GM23338 (cell line): ENCODE data around the gene GALNT11. TPM values are rescaled to one million over a fixed set of nuclear protein-coding genes. Genes with fewer than 3 reads are reported as not detected.

Experiments used
- ATAC-seq: fragments of 200-7000 bp; cut with Tn5 transposase; 3 replicates; pipeline ENCODE4 v1.9.1; 2020
- DNase-seq: peaks from one replicate; pipeline ENCODE4 v3.0.0-alpha.2; 2015; ENCODE audit warnings: low spot score
- H2AFZ ChIP-seq: fragments of 200-600 bp; sonication (generic); 2 replicates; pipeline ENCODE4 v1.8.0; 2016; ENCODE audit warnings: antibody characterized with exemption, mild to moderate bottlenecking, moderate library complexity
- H3F3A ChIP-seq: fragments of 200-600 bp; sonication (generic); replicated peaks from 2 replicates; pipeline ENCODE4 v1.8.0; 2017; ENCODE audit warnings: antibody characterized with exemption, mixed run types, low read depth
- H3K27ac ChIP-seq: fragments of 200-600 bp; sonication (generic); 2 replicates; pipeline ENCODE4 v1.6.1; 2016; ENCODE audit warnings: low read depth
- H3K27me3 ChIP-seq: fragments of 200-600 bp; sonication (generic); 2 replicates; pipeline ENCODE4 v1.8.0; 2016; ENCODE audit warnings: mild to moderate bottlenecking, mixed run types, moderate library complexity; ENCODE audit not compliant: insufficient read depth
- H3K36me3 ChIP-seq: fragments of 200-600 bp; sonication (generic); 2 replicates; pipeline ENCODE4 v1.8.0; 2016; ENCODE audit warnings: mild to moderate bottlenecking; ENCODE audit not compliant: insufficient read depth
- H3K4me1 ChIP-seq: fragments of 200-600 bp; sonication (generic); 2 replicates; pipeline ENCODE4 v1.8.0; 2016; ENCODE audit warnings: mild to moderate bottlenecking, moderate library complexity; ENCODE audit not compliant: insufficient read depth
- H3K4me2 ChIP-seq: fragments of 200-600 bp; sonication (generic); 2 replicates; pipeline ENCODE4 v1.7.1; 2017; ENCODE audit warnings: mixed run types
- H3K4me3 ChIP-seq: fragments of 200-600 bp; sonication (generic); 2 replicates; pipeline ENCODE4 v1.6.1; 2016; ENCODE audit warnings: mixed run types
- H3K79me2 ChIP-seq: fragments of 200-600 bp; sonication (generic); replicated peaks from 2 replicates; pipeline ENCODE4 v1.8.0; 2017; ENCODE audit warnings: mild to moderate bottlenecking; ENCODE audit not compliant: insufficient read depth
- H3K9me2 ChIP-seq: fragments of 200-600 bp; sonication (generic); 2 replicates; pipeline ENCODE4 v1.8.0; 2017; ENCODE audit not compliant: insufficient read depth
- H4K20me1 ChIP-seq: fragments of 200-600 bp; sonication (generic); replicated peaks from 2 replicates; pipeline ENCODE4 v1.8.0; 2017; ENCODE audit warnings: mild to moderate bottlenecking; ENCODE audit not compliant: insufficient read depth
- H3K27ac Mint-ChIP-seq: 2 replicates; pipeline ENCODE4 v1.8.0; 2020; ENCODE audit warnings: inconsistent platforms, mild to moderate bottlenecking, moderate library complexity, mixed read lengths
- H3K27me3 Mint-ChIP-seq: 3 replicates; pipeline ENCODE4 v1.8.0; 2022; ENCODE audit warnings: low read depth, mild to moderate bottlenecking, moderate library complexity, mixed read lengths, inconsistent platforms; ENCODE audit not compliant: insufficient read depth, poor library complexity
- H3K36me3 Mint-ChIP-seq: 3 replicates; pipeline ENCODE4 v1.8.0; 2021; ENCODE audit warnings: low read depth, mild to moderate bottlenecking, inconsistent platforms, moderate library complexity, mixed read lengths
- H3K4me1 Mint-ChIP-seq: 3 replicates; pipeline ENCODE4 v1.8.0; 2020; ENCODE audit warnings: mild to moderate bottlenecking, inconsistent platforms, mixed read lengths
- H3K4me3 Mint-ChIP-seq: 3 replicates; pipeline ENCODE4 v1.8.0; 2021; ENCODE audit warnings: moderate library complexity, mild to moderate bottlenecking, inconsistent platforms, mixed read lengths
- H3K9me3 Mint-ChIP-seq: 3 replicates; pipeline ENCODE4 v1.8.0; 2020; ENCODE audit warnings: moderate library complexity, mild to moderate bottlenecking, inconsistent platforms, mixed read lengths
- CREB1 ChIP-seq: fragments of 250-450 bp; sonication (Bioruptor Pico); IDR thresholded peaks from 2 replicates; pipeline ENCODE4 v1.5.0; 2020; ENCODE audit warnings: low read depth, mild to moderate bottlenecking, moderate library complexity
- EZH2 ChIP-seq: fragments of 200-600 bp; sonication (generic); IDR thresholded peaks from one replicate; pipeline ENCODE4 v1.8.0; 2017; ENCODE audit warnings: antibody characterized with exemption, mild to moderate bottlenecking, low read depth; ENCODE audit not compliant: unreplicated experiment
- EZH2phosphoT487 ChIP-seq: fragments of 200-600 bp; sonication (generic); IDR thresholded peaks from one replicate; pipeline ENCODE4 v1.8.1; 2018; ENCODE audit warnings: antibody characterized with exemption; ENCODE audit not compliant: unreplicated experiment
- JUNB ChIP-seq: IDR thresholded peaks from one replicate; pipeline ENCODE4 v1.6.1; 2016; ENCODE audit warnings: antibody characterized with exemption; ENCODE audit not compliant: unreplicated experiment
- STAT1 ChIP-seq: IDR thresholded peaks from one replicate; pipeline ENCODE4 v1.6.1; 2016; ENCODE audit warnings: antibody characterized with exemption; ENCODE audit not compliant: unreplicated experiment
- polyA plus RNA-seq: library from polyadenylated mRNA; unstranded; fragments of >200 nt; fragmentation: Nextera tagmentation; extraction: Ambion mirVana; gene quantifications from 2 replicates; pipeline ENCODE4 v1.2.1, GENCODE V29; 2016
- total RNA-seq: library from RNA; depleted of rRNA; stranded (reverse); fragments of >200 nt; shearing (Covaris generic); gene quantifications from 2 replicates; pipeline ENCODE4 v1.2.3, GENCODE V29; 2014
- TF ChIP-seq, protein P1 (sequence below): IDR thresholded peaks from one replicate; pipeline ENCODE4 v1.6.1; 2018; ENCODE audit warnings: antibody characterized with exemption; ENCODE audit not compliant: unreplicated experiment
- TF ChIP-seq, protein P2 (sequence below), 2 experiments: fragments of 200-600 bp in 1 of 2; sonication (generic) in 1 of 2; conservative IDR thresholded peaks; 2 replicates each; pipeline versions ENCODE4 v1.5.1 to v1.6.1; 2016 to 2017; ENCODE audit warnings: antibody characterized with exemption in 2 of 2, low read depth in 2 of 2, mild to moderate bottlenecking in 2 of 2, moderate library complexity in 1 of 2
- TF ChIP-seq, protein P3 (sequence below): IDR thresholded peaks from 2 replicates; pipeline ENCODE4 v1.6.1; 2016; ENCODE audit warnings: antibody characterized with exemption
- TF ChIP-seq, protein P4 (sequence below): fragments of 250-450 bp; sonication (Bioruptor Pico); IDR thresholded peaks from 2 replicates; pipeline ENCODE4 v1.5.0; 2020; ENCODE audit warnings: mild to moderate bottlenecking, moderate library complexity

Gene GALNT11
- total and polyA plus RNA-seq, 2 experiments from 2014 or later = 16.1 to 33.6 TPM

DNA sequence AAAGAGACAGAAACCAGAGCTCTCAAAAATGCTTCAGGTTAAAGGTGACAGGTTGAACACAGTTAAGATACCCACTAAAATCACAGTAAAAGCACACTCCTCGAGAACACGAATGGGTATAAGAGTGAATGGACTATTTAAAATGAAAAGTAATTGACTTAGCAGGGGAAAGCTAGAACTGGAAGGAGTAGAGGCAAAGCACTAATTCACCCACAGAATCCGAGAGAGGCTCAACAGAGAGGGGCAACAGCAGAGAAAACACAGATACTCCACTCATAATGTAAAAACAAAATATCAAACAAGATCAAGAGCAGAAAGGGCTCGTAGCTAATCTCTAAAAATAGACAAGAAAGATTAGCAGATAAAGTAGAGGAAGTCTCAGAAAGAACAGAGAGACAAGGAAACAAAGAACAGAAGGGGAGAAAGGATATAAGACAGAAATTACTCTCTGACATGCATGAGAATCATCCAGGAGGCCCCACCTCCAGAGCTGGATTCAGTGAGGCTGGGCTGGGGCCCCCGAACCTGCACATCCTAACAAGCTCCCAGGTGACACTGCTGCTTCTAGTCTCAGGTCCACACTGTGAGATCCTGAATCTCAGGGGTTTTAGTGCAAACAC, 117.6 kb downstream of the GALNT11 start (continued):
- TF ChIP-seq, protein P1, sequence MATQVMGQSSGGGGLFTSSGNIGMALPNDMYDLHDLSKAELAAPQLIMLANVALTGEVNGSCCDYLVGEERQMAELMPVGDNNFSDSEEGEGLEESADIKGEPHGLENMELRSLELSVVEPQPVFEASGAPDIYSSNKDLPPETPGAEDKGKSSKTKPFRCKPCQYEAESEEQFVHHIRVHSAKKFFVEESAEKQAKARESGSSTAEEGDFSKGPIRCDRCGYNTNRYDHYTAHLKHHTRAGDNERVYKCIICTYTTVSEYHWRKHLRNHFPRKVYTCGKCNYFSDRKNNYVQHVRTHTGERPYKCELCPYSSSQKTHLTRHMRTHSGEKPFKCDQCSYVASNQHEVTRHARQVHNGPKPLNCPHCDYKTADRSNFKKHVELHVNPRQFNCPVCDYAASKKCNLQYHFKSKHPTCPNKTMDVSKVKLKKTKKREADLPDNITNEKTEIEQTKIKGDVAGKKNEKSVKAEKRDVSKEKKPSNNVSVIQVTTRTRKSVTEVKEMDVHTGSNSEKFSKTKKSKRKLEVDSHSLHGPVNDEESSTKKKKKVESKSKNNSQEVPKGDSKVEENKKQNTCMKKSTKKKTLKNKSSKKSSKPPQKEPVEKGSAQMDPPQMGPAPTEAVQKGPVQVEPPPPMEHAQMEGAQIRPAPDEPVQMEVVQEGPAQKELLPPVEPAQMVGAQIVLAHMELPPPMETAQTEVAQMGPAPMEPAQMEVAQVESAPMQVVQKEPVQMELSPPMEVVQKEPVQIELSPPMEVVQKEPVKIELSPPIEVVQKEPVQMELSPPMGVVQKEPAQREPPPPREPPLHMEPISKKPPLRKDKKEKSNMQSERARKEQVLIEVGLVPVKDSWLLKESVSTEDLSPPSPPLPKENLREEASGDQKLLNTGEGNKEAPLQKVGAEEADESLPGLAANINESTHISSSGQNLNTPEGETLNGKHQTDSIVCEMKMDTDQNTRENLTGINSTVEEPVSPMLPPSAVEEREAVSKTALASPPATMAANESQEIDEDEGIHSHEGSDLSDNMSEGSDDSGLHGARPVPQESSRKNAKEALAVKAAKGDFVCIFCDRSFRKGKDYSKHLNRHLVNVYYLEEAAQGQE = no peak
- TF ChIP-seq STAT1 (no peak), CREB1 (CRISPR knock-in tag) (no peak), JUNB (no peak), EZH2 (no peak)
- TF ChIP-seq, protein P2, sequence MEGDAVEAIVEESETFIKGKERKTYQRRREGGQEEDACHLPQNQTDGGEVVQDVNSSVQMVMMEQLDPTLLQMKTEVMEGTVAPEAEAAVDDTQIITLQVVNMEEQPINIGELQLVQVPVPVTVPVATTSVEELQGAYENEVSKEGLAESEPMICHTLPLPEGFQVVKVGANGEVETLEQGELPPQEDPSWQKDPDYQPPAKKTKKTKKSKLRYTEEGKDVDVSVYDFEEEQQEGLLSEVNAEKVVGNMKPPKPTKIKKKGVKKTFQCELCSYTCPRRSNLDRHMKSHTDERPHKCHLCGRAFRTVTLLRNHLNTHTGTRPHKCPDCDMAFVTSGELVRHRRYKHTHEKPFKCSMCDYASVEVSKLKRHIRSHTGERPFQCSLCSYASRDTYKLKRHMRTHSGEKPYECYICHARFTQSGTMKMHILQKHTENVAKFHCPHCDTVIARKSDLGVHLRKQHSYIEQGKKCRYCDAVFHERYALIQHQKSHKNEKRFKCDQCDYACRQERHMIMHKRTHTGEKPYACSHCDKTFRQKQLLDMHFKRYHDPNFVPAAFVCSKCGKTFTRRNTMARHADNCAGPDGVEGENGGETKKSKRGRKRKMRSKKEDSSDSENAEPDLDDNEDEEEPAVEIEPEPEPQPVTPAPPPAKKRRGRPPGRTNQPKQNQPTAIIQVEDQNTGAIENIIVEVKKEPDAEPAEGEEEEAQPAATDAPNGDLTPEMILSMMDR (conservative IDR thresholded peaks at IDR 0.05; ENCODE audit: low read depth in 2 of 2) = no peak

DNA sequence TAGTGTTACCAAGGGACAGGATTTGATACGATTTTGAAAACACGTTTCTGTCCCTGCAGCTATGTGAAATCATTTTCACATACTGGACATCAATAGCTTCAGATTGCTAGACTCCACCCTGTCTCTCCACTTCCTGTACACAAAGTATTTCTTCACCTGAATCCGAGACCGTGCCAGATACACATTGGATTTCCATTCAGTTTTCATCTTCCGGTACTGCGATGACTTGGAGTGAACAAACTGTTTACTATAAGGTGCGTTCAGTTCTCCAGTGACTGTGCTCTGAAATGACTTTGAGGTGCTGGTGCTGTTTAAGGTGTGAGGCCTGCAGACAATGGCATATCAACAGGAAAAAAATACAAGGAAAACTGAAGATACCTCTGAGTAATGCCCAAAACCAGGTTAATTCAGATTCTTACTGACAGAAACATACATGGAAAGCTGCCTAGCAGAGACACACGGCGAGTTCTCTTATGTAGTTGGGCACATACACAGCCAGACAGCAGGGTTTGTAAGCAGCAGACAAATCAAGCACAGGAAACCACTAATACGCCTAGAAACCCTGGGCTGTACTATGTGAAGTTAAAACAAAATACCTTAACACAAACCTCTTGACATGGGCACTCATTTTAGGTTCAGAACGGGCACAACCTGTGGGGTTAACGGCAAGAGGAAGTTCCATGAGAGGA, 119.2 kb downstream of the GALNT11 start:
- Histone ChIP-seq H3K4me2 (no peak overlapping the region), H3K79me2 (no peaks in the 10 kb centered on the region), H4K20me1 (peaks cover 6% of the 10 kb centered on the region), H3K27me3 (no peaks in the 10 kb centered on the region), H3K9me2 (no peaks in the 10 kb centered on the region), H3K4me3 (no peak overlapping the region), H3F3A (no peaks in the 10 kb centered on the region), H2AFZ (no peak overlapping the region), H3K4me1 (no peaks in the 10 kb centered on the region), H3K36me3 (no peaks in the 10 kb centered on the region; the same call in none of the 2 replicates), H3K27ac (no peak overlapping the region)
- no peaks in the 10 kb centered on the region for H3K4me1 Mint-ChIP-seq
- no peaks in the 10 kb centered on the region for H3K9me3 Mint-ChIP-seq
- TF ChIP-seq, protein P3, sequence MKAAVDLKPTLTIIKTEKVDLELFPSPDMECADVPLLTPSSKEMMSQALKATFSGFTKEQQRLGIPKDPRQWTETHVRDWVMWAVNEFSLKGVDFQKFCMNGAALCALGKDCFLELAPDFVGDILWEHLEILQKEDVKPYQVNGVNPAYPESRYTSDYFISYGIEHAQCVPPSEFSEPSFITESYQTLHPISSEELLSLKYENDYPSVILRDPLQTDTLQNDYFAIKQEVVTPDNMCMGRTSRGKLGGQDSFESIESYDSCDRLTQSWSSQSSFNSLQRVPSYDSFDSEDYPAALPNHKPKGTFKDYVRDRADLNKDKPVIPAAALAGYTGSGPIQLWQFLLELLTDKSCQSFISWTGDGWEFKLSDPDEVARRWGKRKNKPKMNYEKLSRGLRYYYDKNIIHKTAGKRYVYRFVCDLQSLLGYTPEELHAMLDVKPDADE = no peak
- TF ChIP-seq EZH2phosphoT487 (no peak), CREB1 (CRISPR knock-in tag) (no peak), STAT1 (no peak)
- TF ChIP-seq, protein P4, sequence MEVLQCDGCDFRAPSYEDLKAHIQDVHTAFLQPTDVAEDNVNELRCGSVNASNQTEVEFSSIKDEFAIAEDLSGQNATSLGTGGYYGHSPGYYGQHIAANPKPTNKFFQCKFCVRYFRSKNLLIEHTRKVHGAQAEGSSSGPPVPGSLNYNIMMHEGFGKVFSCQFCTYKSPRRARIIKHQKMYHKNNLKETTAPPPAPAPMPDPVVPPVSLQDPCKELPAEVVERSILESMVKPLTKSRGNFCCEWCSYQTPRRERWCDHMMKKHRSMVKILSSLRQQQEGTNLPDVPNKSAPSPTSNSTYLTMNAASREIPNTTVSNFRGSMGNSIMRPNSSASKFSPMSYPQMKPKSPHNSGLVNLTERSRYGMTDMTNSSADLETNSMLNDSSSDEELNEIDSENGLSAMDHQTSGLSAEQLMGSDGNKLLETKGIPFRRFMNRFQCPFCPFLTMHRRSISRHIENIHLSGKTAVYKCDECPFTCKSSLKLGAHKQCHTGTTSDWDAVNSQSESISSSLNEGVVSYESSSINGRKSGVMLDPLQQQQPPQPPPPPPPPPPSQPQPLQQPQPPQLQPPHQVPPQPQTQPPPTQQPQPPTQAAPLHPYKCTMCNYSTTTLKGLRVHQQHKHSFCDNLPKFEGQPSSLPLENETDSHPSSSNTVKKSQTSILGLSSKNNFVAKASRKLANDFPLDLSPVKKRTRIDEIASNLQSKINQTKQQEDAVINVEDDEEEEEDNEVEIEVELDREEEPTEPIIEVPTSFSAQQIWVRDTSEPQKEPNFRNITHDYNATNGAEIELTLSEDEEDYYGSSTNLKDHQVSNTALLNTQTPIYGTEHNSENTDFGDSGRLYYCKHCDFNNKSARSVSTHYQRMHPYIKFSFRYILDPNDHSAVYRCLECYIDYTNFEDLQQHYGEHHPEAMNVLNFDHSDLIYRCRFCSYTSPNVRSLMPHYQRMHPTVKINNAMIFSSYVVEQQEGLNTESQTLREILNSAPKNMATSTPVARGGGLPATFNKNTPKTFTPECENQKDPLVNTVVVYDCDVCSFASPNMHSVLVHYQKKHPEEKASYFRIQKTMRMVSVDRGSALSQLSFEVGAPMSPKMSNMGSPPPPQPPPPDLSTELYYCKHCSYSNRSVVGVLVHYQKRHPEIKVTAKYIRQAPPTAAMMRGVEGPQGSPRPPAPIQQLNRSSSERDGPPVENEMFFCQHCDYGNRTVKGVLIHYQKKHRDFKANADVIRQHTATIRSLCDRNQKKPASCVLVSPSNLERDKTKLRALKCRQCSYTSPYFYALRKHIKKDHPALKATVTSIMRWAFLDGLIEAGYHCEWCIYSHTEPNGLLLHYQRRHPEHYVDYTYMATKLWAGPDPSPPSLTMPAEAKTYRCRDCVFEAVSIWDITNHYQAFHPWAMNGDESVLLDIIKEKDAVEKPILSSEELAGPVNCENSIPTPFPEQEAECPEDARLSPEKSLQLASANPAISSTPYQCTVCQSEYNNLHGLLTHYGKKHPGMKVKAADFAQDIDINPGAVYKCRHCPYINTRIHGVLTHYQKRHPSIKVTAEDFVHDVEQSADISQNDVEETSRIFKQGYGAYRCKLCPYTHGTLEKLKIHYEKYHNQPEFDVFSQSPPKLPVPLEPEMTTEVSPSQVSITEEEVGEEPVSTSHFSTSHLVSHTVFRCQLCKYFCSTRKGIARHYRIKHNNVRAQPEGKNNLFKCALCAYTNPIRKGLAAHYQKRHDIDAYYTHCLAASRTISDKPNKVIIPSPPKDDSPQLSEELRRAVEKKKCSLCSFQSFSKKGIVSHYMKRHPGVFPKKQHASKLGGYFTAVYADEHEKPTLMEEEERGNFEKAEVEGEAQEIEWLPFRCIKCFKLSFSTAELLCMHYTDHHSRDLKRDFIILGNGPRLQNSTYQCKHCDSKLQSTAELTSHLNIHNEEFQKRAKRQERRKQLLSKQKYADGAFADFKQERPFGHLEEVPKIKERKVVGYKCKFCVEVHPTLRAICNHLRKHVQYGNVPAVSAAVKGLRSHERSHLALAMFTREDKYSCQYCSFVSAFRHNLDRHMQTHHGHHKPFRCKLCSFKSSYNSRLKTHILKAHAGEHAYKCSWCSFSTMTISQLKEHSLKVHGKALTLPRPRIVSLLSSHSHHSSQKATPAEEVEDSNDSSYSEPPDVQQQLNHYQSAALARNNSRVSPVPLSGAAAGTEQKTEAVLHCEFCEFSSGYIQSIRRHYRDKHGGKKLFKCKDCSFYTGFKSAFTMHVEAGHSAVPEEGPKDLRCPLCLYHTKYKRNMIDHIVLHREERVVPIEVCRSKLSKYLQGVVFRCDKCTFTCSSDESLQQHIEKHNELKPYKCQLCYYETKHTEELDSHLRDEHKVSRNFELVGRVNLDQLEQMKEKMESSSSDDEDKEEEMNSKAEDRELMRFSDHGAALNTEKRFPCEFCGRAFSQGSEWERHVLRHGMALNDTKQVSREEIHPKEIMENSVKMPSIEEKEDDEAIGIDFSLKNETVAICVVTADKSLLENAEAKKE (CRISPR knock-in tag) = no peak
- no peak for ATAC-seq
- H3K27ac Mint-ChIP-seq = peak overlapping the region; percentile 30; the same call in 1 of the 2 replicates
- no peak for DNase-seq
- H3K27me3 Mint-ChIP-seq = no peaks in the 10 kb centered on the region
- H3K36me3 Mint-ChIP-seq = peaks cover 40% of the 10 kb centered on the region
- H3K4me3 Mint-ChIP-seq = no peak overlapping the region
